GM18951 (cell line): ENCODE data around the gene NREP.
"Not testable (repeated sequence)": the region's sequence is repeated elsewhere in the genome, so short reads cannot be mapped to it uniquely, and the experiment has no call there.

Source experiments
- POLR2A ChIP-seq: IDR thresholded peaks from 4 replicates; pipeline ENCODE4 v1.6.1; 2011; ENCODE audit warnings: mild to moderate bottlenecking; ENCODE audit not compliant: insufficient read length, insufficient read depth; ENCODE audit errors: extremely low read depth
- in situ Hi-C: fragments of 300-500 bp; cut with MboI; formaldehyde crosslinking; loops from one replicate; pipeline ENCODE4 v1.12.0; 2022; ENCODE audit warnings: low sequenced_read_pairs, mixed read lengths, inconsistent platforms; ENCODE audit not compliant: unreplicated experiment

The NREP gene

DNA sequence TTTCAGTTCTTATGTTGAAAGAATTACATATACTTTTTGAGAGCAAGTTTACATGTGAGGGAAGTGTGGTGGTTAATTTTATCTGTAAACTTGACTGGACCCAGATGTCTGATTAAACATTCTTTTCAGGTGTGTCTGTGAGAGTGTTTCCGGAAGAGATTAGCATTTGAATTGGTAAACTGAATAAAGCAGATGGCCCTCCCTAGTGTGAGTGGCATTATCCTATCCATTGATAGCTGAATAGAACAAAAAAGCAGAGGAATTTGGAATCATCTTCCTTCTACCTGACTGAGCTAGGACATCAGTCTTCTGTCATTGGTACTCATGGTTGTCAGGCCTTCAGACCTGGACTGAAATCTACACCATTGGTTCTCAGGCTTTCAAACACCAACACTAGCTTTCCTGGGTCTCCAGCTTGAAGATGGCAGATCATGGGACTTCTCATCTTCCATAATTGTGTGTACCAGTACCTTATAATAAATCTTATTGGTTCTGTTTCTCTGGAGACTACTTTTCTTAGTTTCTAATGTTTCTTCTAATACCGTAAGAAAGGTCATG, 36.6 kb downstream of the NREP start:
- TF ChIP-seq POLR2A, result no peak
- in situ Hi-C loops, result no loop called here

DNA sequence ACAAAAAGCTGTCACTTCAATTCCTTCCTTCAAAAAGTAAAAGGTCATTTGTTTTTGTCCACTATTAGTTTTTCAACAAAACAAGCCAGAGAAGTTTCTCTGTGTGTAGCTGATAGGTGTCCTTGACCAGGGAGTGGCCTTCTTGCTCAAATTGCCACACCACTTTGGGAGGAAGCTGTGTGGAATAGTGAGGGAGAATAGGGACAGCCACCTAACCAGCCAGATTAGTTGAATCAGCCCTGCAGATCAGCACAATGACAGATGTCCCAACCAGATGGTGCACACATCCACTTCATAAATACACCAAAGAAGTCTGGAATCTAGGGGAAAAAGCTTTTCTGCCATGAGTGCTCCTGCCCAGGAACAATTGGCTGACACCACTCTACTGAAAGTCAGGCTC, 37.2 kb downstream of the NREP start:
- no peak for TF ChIP-seq POLR2A
- in situ Hi-C loops, result no loop called here

DNA sequence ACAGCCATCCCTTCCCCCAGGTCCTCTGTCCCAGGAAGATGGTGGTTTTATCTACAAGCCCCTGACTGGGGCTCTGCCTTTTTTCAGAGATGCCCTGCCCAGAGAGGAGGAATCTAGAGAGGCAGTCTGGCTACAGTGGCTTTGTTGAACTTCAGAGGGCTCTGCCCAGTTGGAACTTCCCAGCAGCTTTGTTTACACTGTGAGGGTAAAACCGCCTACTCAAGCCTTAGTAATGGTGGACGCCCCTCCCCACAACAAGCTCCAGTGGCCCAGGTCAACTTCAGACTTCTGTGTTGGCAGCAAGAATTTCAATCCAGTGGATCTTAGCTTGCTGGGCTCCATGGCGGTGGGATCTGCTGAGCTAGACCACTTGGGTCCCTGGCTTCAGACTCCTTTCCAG, 40.2 kb downstream of the NREP start:
- in situ Hi-C loops, result not testable (repeated sequence)

DNA sequence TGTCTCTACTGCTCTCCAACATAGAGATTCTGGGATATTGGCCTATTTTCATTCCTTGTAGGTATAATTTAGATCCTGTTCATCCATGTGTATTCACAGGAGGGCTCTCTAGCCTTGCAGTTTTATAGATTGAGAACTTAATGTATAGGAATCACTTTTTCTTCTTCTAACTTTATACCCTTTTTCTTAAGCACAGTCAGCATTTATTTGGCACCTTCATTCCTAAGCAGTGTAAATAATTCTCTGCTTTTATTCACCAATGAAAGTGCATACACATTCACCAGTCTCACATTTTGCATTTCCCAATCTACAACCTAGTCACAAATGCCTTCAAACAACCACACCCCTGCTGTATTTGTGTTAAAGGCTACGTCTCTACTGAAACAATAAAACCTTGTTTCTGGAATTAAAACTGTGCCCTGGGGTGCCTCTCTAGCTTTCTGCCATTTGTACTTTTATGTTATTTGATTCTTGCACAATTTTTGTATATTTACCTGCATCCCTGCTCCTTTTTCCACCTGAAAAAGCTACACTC, 49.3 kb downstream of the NREP start:
- in situ Hi-C loops, result no loop called here
- no peak for TF ChIP-seq POLR2A

DNA sequence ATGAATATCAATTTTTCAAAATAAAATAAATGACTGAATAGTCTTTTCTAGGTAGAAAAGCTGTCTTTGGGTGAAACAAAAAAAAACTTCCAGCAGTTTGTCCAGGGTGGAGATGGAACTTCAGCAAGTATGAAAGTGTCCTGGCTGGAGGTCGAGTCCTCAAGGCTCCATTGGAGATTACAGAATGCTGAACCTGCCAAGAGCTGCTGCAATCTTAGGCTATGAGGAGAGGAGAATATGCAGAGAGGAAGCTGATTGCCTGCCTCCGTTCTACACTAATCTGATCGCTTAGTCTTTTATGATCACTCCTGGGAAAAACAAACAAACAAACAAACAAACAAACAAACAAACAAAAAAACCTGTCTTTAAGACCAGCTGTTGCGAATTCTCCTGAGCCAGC, 50.6 kb downstream of the NREP start:
- no peak for TF ChIP-seq POLR2A
- in situ Hi-C loops, result no loop called here

DNA sequence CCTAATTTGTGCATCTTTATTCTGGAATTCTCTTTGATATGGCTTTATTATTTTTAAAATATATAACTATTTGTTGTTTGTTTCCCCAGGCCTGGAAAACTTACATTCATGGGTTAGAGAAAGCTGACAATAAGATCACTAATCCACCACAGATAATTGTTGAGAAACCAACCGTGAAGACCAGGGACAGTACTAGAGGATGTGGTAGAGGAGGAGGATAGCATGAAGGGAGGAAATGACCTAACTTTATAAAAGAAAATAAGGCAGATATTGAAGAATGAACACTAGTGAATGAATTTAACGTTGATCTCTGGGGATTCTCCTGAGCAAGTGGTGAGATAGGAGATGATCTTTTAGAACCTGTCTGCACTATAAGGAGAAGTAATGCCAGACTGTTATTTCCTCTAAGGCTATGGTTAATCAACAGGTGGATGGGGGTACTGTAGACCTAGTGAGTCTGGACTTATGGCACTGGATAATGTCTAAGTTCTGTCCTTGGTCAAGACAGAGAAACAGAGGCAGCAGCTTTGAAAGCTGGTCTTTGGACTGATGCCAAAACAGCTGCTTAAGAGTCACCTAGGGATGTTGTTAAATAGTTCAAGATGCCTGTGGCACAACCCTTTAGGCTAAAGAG, 52.4 kb downstream of the NREP start:
- TF ChIP-seq POLR2A, result no peak
- in situ Hi-C loops, result no loop called here

DNA sequence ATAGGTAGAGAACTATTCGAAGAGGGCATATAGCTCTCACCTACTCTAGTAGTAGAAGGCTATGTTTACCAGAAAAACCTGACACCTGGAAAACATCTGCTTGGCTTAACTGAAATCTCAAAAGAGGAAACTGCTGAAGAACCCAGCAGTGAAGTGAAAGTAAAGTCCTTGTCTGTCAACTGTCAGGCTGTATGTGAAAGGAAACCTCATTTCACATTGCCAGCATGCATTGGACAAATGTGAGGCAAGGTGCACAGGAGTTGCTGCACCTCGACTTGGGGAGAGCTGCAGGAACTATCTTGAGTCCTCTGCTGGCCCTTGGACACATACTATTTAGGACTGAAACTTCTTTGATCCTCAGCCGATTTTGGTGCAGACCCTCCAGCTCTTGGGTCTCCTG, 53.3 kb downstream of the NREP start:
- in situ Hi-C loops, result no loop called here
- TF ChIP-seq POLR2A, result no peak

DNA sequence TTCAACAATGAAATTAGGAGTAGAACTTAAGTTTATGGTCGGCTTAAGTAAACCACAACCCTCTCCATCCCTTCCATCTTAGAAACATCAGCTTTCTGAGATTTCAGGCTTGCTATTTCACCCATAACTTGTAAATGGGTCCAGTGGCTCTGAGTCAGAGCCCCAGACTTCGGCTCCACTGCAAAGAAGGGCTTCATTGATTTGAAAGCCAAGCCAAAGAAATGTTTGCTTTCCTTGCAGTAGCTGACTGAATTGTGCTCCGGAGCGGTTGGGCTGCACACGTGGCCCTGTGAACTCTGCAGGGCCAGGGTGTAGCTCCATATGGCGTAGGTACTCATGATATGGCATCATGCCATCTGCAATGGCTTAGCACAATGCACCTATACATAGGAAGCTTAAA, 57.0 kb downstream of the NREP start:
- TF ChIP-seq POLR2A, result no peak
- in situ Hi-C loops, result no loop called here

DNA sequence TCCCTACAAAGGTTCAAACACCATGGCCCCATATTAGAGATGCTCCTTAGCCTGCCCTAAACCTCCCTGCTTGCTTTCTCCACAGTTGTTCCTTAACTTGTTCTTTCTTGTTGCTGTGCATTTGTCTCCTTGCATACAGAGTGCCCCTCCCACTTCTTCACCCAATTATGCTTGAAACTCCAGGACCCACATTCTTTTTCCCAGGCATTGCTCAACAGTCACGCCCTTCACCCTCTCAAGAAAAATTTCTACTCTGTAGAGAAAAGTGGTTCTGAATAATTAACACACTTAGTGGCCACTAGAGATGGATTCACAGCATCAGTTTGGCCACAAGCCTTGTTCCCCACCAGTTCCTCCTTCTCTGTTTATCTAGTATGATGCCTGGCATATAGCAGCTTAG, 57.7 kb downstream of the NREP start:
- in situ Hi-C loops, result no loop called here

DNA sequence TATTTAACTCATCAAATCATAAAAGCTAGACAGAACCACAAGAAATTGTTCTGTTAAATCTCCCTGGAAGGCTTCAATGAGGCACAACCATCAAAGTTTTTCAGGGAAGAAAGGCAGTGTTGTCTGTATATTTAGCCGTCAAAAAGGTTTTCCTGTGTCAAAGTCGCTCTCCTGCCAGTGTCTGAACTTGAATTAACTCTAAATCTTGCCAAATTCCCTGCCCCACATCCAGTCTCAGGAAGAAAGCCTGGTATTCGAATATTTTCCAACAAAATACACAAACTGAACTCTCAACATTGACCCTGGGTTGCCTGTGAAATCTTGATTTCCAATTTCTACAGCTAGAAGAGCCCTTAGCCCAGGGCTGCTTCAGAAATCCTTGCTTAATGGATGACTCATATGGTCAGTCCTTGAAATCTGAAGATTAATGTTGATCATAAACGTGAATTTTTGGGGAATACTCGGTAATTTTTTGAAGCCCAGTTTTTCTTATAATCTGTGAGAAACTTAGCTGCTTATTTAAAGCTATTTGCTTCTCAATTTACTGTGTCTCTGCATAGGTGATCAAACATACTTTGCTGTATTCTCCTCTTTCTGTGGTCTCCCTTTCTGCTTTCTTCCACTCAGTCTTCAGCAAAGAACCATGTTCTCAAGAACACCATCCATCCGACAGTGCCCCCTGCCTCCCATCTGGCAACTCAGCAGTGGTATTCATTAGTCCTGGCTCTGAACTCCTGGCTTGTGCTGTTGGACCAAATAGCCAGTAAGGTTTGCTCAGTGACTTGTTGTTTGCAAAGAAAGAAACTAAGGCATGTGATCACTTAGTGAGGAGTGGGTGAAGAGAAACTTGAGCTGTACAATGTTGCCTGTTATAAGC, 58.9 kb downstream of the NREP start:
- TF ChIP-seq POLR2A, result no peak

More for the DNA sequence above, 57.7 kb downstream of the NREP start:
- no peak for TF ChIP-seq POLR2A

DNA sequence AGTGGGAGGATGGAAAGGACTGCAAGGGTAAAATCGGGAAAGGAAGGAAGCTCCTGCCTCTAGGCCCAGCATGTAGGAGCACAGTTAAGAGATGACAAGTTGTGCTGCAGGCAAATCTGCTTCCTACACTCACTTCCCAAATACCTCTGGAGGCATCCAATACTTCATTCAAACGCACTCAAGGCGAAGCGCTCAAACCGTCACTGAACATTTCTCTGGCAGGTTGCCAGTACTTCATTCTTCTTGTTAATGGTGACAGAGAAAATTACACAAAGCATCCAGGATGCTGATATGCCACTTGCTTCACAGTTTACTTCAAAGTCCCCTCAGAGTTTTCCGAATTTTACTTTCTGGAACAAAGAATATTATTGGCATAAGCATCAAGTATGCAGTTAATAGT, 59.8 kb downstream of the NREP start:
- in situ Hi-C loops, result no loop called here
- TF ChIP-seq POLR2A, result no peak

More for the DNA sequence above, 58.9 kb downstream of the NREP start:
- in situ Hi-C loops, result no loop called here

DNA sequence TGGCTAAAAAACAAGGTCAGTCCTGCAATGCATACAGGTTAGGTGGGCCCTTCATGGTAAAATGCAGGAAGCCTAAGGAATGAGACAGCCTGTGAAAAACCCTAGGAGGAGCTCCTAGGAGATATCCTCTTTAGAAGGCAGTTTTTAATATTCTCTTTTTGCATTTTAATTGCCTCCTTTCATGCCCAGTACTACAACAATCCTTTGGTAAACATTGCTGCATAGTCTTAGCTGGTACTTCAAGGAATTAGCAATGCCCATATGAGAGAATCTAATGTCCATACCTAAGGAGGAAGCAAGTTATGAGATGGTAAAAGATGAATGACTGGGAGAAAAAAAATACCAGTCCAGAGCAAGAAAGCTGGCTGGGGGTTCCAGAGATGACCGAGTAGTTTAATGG, 61.0 kb downstream of the NREP start:
- in situ Hi-C loops, result no loop called here
- TF ChIP-seq POLR2A, result no peak

DNA sequence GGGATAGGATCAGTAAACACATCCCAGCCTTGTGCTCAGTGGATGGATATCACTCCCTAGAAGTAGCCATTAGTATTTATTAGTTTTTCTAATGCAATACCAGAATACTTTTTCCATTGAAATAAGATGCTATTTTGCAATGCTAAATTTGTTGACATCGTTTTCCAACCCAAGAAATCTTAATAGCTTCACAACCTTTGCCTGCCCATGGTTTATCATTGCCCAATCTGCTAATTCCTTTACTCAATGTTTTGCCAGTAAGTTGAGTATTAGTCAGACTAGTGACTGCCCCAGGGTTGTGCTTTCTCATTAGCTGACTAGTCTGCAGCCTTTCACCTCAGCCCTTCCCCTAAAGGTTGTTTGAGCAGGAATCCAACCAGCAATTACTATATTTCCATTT, 62.9 kb downstream of the NREP start:
- in situ Hi-C loops, result no loop called here

DNA sequence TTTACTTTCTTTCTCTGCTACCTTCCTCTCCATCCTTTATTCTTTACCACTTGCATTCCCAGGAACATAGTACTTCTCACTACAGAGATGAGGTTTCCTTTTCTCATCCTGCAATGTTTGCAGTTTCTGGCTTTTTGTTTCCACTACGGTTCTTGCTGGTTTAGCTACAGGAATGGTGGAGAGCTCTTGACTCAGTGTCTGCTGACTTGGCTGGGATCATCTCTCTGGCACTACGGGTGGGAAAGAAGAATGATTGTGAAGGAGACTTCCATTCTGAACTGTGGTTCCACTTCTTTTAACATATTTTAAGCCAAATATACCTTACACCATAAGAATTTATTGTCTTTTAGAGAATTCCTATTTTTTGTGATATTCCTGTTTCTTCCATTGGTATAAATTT, 65.1 kb downstream of the NREP start:
- in situ Hi-C loops, result no loop called here
- TF ChIP-seq POLR2A, result no peak

More for the DNA sequence above, 62.9 kb downstream of the NREP start:
- no peak for TF ChIP-seq POLR2A
